ENCODE results near the gene FAP.

DNA sequence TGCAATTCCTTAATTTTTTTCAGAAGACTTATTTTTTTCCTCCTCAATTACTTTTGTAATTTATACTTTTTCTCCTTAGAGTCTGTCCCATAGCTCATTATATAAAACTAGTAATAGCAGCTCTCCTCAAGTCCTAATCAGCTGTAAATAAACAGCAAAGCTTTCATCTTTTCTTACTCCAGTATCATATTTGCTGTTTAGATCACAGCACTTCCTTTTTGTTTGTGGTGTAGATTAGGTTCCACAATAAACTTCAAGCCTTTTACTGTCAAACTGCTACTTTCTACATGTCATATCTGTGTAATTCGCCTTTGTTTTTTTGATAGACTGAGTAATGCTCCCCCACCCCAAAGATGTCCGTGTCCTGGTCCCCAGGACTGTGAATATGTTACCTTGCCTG lies 116.7 kb downstream of the FAP start:
- TF ChIP-seq, protein P1, sequence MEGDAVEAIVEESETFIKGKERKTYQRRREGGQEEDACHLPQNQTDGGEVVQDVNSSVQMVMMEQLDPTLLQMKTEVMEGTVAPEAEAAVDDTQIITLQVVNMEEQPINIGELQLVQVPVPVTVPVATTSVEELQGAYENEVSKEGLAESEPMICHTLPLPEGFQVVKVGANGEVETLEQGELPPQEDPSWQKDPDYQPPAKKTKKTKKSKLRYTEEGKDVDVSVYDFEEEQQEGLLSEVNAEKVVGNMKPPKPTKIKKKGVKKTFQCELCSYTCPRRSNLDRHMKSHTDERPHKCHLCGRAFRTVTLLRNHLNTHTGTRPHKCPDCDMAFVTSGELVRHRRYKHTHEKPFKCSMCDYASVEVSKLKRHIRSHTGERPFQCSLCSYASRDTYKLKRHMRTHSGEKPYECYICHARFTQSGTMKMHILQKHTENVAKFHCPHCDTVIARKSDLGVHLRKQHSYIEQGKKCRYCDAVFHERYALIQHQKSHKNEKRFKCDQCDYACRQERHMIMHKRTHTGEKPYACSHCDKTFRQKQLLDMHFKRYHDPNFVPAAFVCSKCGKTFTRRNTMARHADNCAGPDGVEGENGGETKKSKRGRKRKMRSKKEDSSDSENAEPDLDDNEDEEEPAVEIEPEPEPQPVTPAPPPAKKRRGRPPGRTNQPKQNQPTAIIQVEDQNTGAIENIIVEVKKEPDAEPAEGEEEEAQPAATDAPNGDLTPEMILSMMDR (IDR thresholded peaks at IDR 0.05) = no peak
- no peak for TF ChIP-seq ZFX (IDR thresholded peaks at IDR 0.05; ENCODE audit: borderline replicate concordance)
